ENCODE measurements around the gene CSAD.
"Not testable (repeated sequence)": the region's sequence is repeated elsewhere in the genome, so short reads cannot be mapped to it uniquely, and the experiment has no call there.

Gene CSAD

DNA sequence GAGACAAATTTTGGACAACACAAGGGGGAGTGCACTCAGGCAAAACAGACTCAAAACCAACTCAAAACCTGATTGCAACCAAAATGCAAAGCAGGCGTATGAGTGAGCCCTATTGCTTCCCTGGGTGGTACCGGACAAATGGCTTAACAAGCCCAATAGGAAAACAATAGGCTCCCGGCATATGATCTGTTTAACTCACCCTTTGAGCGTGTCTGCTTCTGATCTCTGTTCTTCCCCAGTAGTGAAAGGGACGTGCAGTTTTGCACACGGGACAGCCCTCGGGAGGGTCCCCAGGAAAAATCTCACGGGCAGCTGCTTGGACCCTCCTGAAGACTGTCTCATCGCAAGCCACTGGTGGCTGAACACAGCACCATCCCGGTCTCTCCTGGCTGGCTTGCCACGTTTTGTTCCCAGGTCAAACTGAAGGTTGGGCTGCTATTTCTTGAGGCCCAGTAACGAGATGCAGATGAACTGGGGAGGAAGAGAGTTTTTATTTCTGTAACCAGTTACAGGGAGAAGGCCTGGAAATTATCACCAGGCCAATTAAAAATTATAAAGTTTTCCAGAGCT, 67.5 kb downstream of the CSAD start:
- TF ChIP-seq, protein P1, sequence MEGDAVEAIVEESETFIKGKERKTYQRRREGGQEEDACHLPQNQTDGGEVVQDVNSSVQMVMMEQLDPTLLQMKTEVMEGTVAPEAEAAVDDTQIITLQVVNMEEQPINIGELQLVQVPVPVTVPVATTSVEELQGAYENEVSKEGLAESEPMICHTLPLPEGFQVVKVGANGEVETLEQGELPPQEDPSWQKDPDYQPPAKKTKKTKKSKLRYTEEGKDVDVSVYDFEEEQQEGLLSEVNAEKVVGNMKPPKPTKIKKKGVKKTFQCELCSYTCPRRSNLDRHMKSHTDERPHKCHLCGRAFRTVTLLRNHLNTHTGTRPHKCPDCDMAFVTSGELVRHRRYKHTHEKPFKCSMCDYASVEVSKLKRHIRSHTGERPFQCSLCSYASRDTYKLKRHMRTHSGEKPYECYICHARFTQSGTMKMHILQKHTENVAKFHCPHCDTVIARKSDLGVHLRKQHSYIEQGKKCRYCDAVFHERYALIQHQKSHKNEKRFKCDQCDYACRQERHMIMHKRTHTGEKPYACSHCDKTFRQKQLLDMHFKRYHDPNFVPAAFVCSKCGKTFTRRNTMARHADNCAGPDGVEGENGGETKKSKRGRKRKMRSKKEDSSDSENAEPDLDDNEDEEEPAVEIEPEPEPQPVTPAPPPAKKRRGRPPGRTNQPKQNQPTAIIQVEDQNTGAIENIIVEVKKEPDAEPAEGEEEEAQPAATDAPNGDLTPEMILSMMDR (IDR thresholded peaks at IDR 0.05; ENCODE audit: insufficient read depth, low read length, poor library complexity, severe bottlenecking): no peak
- TF ChIP-seq EZH2phosphoT487 (conservative IDR thresholded peaks at IDR 0.05; ENCODE audit: low read length): no peak
- Histone ChIP-seq H3K4me2 (ENCODE audit: low read depth, low read length, poor library complexity, severe bottlenecking) (no peak overlapping the region), H3K9me3 (ENCODE audit: insufficient read depth, low read length) (no peaks in the 10 kb centered on the region), H3K27me3 (ENCODE audit: low read length) (no peaks in the 10 kb centered on the region), H3K27ac (ENCODE audit: low read depth, low read length) (no peak overlapping the region), H4K20me1 (ENCODE audit: low read depth, low read length) (no peaks in the 10 kb centered on the region), H3K36me3 (ENCODE audit: low read length) (0 out of 2 replicates have a peak, but pooled peaks cover 5% of the 10 kb centered on the region), H2AFZ (ENCODE audit: low read depth, low read length, severe bottlenecking) (no peak overlapping the region), H3K79me2 (ENCODE audit: insufficient read depth, low read length) (no peaks in the 10 kb centered on the region), H3K9ac (ENCODE audit: low read length) (no peak overlapping the region), H3K4me3 (ENCODE audit: insufficient read depth, low read length, poor library complexity, severe bottlenecking) (no peak overlapping the region), H3K9me2 (replicated peaks; ENCODE audit: insufficient read depth, low read length) (no peaks in the 10 kb centered on the region), H3F3A (ENCODE audit: insufficient read depth) (no peaks in the 10 kb centered on the region)

GRCh38 chr12:53112431-53112830, 68.3 kb downstream of the CSAD start:
- not testable (repeated sequence) for H3K36me3 ChIP-seq (ENCODE audit: low read length); H3F3A ChIP-seq (ENCODE audit: insufficient read depth); H3K9me3 ChIP-seq (ENCODE audit: insufficient read depth, low read length); H3K27ac ChIP-seq (ENCODE audit: low read depth, low read length); H3K9ac ChIP-seq (ENCODE audit: low read length); H3K9me2 ChIP-seq (replicated peaks; ENCODE audit: insufficient read depth, low read length); H3K4me3 ChIP-seq (ENCODE audit: insufficient read depth, low read length, poor library complexity, severe bottlenecking); H3K27me3 ChIP-seq (ENCODE audit: low read length); H3K4me2 ChIP-seq (ENCODE audit: low read depth, low read length, poor library complexity, severe bottlenecking); H3K79me2 ChIP-seq (ENCODE audit: insufficient read depth, low read length); H2AFZ ChIP-seq (ENCODE audit: low read depth, low read length, severe bottlenecking); H4K20me1 ChIP-seq (ENCODE audit: low read depth, low read length)
